ENCODE measurements around the gene MICAL2. TPM values are rescaled to one million over a fixed set of nuclear protein-coding genes. Genes with fewer than 3 reads are reported as not detected.
"Not testable (repeated sequence)": the region's sequence is repeated elsewhere in the genome, so short reads cannot be mapped to it uniquely, and the experiment has no call there.

MICAL2 gene
- polyA plus RNA-seq, 4 donors = 5.3 to 7.2 (median 6.8) TPM

DNA sequence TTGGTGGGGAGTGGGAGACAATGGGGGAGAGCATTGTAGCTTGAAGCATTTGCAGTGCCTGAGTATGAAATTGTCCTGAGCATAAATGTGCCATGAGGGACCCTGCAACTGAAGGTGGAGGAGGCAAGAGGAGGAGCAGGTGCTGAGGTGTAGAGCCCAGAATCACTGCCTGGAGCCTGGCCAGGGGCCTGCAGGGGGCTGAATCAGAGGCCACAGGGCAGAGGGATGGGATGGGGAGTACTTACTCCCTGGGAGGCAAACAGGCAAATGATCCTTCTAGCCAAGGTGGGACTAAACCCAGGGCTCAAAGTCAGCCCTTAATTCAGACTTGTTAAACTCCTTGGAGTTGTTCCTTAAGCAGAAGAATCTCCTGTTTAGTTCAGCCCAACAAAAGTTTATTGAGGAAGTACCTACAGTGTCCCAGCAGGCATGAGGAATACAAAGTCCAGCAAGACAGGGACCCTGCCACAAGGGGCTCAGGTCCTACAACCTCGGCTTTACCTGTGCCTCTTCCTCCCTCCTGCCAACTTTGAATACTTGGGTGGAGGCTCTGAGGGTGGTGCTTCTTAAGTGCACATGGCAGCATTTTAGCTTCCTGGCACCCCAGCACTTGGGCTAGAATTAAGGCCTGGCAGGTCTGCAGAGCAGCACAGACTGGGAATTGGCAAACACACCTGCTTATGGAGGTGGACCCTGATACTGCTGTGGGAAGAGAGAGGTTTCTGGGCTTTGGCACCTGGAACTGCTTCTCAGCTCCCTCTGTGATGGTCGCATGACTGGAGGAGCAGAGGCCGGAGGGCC, 20.0 kb downstream of the MICAL2 start:
- DNase-seq (ENCODE audit: low read depth in 4 of 4, low spot score in 2 of 4) = no peak

DNA sequence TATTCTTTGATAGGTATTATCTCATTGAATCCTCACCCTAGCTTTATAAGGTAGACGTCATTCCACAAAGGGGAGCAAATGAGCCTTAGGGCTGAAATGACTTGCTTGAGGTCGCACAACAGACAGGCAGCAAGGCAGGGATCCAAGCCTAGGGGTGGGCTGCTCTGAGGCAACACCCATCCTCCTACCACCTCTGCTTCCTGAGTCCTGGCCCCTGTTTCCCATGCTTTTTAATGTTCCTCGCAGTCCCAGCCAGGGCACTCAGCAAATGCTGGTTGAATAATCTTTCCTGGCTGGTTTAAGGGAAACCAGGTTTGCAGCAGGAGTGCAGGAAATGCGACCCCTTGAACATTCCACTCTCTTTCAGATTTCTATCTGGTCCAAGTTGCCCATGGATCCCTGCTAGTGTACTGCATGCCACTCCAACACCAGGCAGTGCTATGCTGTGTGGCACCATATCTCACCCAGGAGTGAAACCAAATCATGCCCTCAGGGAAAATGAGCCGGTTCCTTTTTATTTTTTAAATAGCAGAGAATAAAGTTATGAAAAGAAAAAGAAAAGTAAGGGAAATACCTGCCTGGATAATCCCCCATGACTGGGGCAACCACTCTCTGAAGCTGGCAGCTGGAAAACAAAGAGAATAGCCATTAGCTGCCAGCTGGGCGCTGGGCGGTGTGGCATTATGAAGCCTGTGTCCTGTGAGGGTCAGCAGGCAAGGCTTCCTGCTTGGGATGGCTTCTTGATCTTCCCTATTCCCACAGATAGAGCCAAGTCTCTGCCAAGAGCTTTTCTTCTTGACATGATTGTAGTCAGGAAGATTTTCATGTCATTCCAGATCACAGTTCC, 21.8 kb downstream of the MICAL2 start:
- no peak for DNase-seq (ENCODE audit: low read depth in 4 of 4, low spot score in 2 of 4)

DNA sequence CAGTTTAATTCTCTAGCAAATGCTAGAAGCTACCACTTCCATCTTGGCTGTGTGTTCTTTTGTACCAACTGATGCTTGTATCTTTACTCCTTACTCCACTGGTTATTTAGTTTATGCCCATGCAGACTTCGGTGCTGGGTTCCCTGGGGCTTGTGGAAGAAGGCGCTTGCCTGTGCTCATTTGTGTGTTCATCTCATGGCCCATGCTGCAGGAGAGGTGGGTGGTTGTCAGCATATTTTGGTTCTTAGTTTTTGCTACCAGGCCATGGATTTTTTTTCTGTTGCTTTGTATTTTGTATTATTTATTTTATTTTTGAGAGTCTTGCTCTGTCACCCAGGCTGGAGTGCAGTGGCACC, 22.4 kb downstream of the MICAL2 start:
- no peak for DNase-seq (ENCODE audit: low read depth in 4 of 4, low spot score in 2 of 4)

DNA sequence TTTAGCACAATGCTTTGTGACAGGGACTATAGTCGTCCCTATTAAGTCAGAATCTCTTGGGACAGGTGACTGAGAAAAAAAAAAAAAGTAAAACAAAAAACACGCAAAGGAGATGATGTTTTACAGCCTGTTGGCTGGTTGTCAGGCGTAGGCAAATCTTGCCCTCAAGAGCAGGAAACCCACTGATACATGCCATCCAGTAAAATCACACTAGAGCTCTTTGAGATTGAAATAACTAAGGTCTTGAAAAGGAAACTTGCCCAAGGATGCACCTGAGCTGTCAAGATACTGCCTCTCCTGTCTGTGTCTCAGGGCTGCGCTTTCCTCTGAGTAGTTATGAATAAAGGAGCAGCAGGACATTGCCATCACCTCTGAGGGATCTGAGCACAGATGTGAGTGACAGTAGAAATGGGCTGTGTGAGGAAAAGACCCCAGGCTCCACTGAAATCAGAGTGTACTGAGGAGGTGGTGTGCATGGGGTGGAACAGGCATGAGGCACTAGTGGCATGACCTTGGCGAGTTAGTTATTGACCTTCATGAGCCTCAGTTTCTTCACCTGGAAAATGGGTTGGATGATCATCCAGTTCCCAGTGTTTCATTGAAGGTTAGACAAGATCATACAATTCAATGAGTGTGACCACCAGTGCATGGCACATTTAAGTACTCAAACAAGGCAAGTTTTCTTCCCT, 23.3 kb downstream of the MICAL2 start:
- no peak for DNase-seq (ENCODE audit: low read depth in 4 of 4, low spot score in 2 of 4)

DNA sequence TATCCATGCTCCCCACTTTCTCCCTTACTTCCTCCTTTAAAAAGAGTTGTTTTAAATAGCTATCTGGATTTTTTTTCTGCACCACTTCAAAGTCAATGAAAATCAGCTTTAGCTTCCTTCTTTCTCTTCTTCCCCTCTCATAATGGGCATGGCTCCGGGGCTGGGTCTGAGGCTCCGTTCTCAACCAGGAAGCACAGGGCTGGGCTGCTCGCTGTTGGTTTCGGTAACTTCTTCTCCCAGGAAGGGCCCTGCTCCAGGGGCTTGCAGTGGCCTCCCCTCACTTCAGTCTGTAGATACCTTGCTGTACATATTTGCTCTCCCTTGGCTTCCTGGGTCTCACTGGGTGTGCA, 23.8 kb downstream of the MICAL2 start:
- no peak for DNase-seq (ENCODE audit: low read depth in 4 of 4, low spot score in 2 of 4)

DNA sequence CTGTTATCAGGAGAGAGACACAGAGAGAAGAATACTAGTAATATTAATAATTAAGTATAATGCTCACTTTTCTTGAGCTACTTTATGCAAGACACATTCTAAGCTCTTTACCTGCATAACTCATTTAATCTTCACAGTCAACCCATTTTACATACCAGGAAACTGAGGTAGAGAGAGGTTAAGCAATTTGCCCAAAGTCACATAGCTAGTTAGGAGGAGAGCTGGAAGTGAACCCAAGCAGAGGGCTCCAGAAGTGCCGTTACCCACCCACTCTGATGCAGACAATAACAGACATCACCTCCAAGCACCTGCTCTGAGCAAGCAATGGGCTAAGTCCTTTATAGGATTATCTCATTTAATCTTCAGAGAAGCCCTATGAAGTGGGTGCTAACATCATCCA, 24.8 kb downstream of the MICAL2 start:
- no peak for DNase-seq (ENCODE audit: low read depth in 4 of 4, low spot score in 2 of 4)

DNA sequence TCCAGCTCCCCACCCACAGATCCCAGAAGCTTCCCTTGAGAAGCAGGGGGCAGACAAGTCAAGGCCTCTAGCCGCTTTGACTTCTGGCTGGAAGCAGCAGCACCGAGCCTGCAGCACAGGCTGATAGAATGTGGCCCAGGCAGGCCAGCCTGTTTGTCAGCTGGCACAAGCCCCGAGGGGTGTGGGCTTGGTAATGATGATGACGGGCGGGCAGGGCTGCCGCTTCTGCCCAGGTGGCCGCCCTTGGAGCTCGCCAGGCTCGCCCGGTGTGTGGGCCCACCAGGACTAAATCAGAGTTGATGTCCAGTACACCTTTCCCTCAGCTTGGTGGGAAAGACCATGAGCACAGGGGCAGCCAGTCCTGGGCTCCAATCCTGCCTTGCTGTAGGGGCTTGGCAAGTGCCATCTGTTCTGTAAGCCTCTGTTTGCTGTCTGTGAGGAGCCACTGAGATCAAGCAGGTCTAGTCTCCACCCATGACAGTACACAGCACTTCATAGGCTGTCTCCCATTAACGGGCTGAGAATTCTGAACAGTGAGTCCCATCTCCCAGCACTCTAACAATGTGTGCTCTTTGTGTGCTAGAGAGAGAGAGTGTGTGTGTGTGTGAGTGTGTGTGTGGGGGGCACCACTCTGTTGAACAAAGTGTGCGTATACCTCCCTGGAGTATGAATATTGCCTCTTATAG, 26.8 kb downstream of the MICAL2 start:
- no peak for DNase-seq (ENCODE audit: low read depth in 4 of 4, low spot score in 2 of 4)

DNA sequence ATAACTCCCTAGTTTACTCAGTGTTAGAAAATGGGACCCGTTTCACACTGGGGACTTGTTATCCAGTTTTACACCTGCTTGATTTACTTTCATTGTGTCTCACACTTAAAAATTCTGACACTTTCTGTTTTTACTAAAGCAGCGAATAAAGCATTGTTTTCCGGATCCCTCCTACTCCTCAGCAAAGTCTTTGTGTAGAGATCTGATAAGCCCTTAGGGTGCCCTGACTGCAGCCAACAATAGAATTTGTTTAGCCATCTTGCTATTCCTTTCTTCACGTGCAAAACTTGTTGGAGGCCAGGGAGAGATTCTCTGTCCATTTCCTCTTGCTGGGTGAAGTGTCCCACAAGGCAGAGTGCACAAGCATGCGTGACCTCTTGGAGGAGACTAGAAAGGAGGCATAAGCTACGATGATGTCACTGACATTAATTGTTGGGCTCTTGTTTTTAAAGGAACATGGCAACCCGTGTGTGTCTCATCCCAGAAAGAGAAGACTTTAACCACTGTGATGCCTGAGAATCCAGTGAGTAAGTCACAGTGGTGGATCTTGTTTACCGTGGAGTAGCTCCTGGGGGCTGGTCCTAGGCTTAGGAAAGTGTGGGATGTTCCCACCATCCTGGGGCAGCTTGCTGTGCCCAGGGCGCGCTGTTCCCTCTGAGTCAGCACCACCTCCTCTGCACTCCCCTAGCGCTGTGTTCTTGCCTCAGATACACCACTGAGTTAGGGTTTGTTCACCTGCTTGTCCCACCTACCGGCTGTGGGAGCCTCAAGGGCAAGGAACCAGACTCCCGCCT, 27.7 kb downstream of the MICAL2 start:
- no peak for DNase-seq (ENCODE audit: low read depth in 4 of 4, low spot score in 2 of 4)

DNA sequence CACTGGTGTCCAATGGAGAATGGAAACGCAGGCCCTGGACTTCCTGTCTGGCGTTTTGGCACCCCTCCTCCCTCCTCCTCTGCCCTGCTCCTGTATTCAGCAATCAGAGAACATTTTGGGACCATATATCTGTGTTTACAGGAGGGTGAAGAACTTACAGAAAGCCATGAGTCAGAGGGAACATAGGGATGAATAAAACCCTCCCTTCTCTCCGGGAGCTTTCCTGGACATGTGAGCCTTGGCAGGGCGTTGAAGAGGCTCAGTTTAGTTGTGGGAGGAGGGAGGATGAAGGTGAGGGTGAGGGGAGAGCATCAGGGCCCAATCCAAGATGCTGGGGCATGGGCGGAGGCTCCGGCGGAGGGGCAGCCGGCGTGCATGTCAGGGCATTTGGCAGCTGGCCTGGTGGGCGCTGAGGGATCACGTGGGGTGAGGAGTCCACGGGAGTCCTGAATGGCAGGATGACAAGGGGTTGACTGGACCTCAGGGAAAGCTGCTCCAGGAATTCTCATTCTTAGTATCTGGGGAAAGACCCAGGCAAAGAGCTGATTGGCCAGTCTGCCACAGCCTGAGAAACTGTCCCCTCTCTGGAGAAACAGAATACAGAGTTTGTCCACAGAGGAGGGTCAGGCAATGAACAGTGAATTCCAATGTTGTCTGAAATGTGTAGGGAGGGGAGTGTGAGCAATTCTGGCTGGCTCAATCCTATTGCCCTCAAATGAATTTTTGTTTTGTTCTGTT, 28.9 kb downstream of the MICAL2 start:
- no peak for DNase-seq (ENCODE audit: low read depth in 4 of 4, low spot score in 2 of 4)

DNA sequence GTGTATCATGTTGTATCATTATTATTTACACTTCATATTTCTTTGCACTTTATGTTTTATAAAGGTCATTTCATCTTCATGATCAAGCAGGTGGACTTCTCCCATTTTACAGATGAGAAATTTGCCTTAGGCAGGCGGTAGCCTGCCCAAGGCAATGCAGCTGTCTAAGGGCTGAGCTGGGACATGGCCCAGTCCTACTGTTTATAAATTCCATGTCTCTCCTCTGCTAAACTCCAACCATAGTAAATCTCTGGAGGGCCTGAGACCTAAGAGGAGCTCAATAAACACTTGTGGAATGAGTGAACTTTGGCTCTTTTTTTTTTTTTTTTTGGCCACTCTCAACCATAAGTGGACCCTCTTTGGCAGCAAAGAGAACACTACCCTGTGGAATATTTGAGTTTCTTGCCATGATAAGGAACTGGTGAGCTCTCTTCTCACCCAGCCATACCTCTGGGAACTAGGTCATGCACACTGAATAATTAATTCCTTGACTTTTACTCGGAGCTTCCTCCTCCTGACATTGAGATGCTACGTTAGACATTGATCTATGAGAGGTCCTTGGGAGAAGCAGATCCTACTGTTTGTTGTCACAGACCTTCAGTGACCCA, 29.9 kb downstream of the MICAL2 start:
- DNase-seq (ENCODE audit: low read depth in 4 of 4, low spot score in 2 of 4) = no peak

DNA sequence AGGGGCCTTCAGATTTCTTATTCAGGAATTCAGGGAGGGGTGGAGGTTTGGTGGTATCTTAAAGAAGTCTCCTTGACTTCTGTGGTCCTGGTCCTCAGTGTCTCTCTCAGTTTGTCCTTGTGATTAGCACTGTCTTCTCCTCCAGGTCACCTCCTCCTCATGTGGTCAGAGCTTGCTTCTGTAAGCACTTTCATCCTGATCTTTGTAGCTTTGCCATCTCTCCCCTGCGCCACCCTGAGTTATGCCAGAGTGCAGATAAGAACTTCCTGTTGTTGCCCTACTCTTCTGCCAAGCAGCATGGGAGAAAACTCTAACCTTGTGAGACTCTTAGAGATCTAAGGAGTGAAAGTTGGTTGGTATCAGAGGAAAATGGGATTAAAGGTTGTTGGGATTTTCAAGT, 30.9 kb downstream of the MICAL2 start:
- no peak for DNase-seq (ENCODE audit: low read depth in 4 of 4, low spot score in 2 of 4)

DNA sequence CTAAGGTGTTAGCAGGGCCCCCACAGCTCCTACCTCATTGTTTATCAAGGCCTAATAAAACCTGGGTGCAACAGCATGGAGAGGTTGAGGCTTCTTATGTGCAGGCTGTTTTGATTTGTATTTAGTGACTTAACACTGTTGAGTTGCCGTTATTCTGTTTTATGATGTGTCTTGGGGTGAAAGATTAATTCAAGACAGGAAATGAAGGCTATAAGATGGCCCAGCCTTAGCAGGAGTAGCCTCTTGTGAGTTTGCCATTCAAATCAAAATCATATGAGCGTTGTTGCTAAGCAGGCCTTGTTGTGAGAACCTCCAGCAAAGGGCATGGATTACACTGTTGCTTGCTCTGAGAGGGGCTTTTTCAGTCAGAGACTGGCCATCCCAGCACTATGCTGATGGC, 31.8 kb downstream of the MICAL2 start:
- DNase-seq (ENCODE audit: low read depth in 4 of 4, low spot score in 2 of 4) = no peak

DNA sequence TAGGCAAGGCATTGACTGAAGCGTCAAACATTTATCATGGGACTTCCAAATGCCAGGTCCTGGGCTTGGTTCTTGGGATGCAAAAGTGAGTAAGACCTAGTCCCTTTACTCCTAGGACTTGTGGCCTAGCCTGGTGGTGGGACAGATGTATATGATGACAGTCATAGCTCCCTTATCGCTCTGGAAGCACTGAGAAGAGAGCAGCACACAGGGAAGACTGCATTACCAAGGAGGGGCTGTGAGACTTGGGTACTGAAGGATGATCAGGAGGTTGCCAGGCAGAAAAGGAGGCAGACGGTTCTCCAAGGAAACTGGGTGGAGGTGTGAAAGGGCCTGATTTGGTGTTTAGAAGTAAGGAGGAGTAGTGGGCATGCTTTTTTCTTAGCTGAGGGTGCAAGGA, 32.5 kb downstream of the MICAL2 start:
- no peak for DNase-seq (ENCODE audit: low read depth in 4 of 4, low spot score in 2 of 4)

DNA sequence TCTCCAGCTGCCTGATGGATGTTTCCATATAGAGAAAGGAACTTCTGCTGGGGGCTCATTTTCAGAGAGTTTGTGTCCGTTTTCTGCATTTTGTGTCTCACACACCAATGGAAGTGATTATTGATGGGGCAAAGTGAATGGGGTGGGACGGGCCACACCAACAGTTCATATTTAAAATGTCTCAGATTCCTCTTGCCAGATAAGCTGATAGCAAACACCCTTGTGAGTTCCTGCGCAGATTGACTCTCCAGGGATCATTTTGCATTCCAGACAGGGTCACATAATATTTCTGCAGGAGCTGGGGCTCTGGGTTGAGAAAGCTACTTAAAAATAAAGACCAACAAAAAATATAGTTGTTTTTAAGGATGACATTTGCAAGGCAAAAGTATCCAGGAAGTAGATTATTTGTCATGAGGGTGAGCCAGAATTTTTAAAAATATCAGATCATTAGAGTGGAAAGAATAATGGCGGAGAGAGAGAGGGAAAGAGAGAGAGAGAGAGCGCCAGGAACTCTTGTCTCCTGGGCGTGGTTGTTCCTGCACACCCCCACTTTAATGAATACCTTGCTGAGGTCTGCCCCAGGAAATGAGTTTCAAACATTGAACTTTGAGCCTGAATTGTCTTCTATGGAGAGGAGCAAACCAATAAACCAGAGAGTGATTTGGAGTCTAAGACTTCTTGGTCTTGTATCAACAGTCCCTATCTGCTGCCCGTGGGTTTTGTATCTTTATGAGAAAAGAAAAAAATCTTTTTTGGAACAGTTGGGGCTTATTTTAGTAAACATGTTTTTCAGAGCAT, 33.3 kb downstream of the MICAL2 start:
- no peak for DNase-seq (ENCODE audit: low read depth in 4 of 4, low spot score in 2 of 4)

DNA sequence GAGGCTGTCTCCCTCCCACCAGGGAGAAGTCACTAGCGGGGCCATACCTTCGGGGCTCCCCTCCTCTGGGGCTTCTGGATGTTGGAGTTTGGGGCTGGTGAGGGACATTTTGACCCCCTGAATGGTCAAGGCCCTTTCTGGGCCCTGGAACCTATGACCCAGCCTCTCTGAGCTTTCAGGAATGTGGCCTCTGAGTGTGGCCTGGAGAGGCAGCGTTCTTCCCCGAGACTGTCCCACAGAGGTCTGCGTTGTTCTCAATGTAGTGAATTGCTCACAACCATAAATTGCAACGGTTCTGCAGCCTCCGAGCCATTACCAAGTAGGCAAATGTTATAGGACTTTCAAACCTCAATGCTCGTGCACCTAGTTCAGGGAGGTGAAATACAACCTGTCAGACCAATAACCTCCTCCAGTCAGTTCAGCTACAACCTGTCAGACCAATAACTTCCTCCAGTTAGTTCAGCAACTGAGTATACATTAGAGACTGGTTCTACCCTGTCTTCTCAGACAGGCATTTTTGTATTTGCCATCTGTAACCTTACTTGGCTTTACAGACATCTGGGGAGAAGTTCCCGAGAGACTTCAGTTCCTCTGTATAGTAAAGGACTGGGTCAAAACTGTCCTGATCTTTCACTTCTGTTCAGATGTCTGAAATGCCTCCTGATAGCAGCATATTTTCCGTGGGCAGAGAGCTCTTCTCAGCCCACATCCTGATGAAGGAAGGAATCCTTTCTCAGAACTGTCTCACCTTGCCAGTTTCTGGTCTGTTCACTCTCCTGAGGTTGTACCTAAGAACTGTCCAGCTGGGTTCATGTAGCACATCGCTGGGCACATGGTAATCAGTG, 34.2 kb downstream of the MICAL2 start:
- no peak for DNase-seq (ENCODE audit: low read depth in 4 of 4, low spot score in 2 of 4)

DNA sequence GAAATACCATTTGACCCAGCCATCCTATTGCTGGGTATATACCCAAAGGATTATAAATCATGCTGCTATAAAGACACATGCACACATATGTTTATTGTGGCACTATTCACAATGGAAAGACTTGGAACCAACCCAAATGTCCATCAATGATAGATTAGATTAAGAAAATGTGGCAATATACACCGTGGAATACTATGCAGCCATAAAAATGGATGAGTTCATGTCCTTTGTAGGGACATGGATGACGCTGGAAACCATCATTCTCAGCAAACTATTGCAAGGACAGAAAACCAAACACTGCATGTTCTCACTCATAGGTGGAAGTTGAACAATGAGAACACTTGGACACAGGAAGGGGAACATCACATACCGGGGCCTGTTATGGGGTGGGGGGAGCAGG, 36.3 kb downstream of the MICAL2 start:
- DNase-seq (ENCODE audit: low read depth in 4 of 4, low spot score in 2 of 4) = not testable (repeated sequence)

DNA sequence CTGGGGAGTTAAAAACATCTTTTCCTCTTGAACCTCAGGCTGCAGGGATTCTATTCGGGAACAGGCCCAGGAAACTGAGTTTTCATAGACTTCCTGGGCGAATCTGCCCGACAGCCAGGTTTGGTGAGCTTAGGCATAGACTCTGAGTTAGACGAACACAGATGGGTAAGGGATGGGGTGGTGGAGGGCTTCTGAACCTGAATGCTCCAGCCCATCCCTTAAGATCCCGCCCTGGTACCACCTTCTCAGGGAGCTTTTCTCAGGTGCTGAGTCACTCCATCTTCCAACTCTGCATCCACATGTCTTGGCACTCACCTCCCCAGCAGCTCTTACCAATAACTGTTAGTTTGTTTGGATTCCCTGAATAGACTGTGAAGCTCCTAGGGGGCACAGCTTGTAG, 37.4 kb downstream of the MICAL2 start:
- no peak for DNase-seq (ENCODE audit: low read depth in 4 of 4, low spot score in 2 of 4)

All from left renal cortex interstitium (tissue), 4 donors.